HL-60 (cell line): Measurements from ENCODE around the gene GNAT1.

Experiments used
- POLR2AphosphoS5 ChIP-seq: IDR thresholded peaks from 2 replicates; pipeline ENCODE4 v1.6.1; 2012; ENCODE audit warnings: low read depth
- TF ChIP-seq, protein P1 (sequence below): IDR thresholded peaks from one replicate; pipeline ENCODE4 v1.5.1; 2011; ENCODE audit warnings: low read length, control low read depth, inconsistent platforms; ENCODE audit not compliant: insufficient read depth

DNA sequence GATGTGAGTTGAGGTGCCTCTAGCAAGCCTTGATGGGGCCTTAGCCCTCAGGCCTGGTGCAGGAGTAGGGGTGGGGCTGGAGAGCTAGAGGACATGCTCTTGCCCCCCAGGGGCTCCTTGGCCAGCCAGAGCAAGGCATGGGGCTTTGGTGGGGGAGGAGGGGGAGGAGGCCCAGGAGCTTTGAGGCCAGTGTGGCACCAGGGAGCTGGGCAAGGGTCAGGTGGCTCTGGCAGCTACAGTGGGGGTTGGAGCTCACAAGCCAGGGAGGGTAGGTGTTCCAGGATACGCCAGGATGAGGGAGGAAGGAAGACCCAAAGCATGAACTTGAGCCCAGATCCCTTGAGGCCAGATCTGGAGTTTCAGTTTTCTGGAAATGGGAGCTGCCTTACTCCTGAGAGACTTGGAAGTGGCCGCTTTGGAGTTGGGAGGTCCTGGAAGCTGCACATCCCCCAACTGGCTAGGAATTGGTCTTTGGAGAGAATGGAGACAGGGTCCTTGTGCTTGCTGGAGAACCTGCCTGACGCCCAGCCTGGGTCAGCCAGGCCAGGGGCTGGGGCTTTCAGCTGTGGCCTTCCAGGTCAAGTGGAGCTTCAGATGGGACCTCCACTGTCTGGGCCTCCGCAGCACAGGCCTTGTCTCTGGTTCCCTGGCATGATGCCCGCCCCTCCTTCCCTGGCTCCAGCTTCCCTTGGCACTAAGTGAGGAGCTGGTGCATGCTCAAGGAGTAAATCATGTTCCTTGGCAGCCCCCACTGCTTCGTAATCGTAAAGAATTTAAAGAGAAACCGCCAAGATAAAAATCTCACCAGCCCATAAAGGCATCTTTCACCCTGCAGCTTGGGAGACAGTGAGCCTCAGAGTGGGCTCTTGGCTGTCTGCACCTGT lies 27.6 kb upstream of the GNAT1 start:
- TF ChIP-seq, protein P1, sequence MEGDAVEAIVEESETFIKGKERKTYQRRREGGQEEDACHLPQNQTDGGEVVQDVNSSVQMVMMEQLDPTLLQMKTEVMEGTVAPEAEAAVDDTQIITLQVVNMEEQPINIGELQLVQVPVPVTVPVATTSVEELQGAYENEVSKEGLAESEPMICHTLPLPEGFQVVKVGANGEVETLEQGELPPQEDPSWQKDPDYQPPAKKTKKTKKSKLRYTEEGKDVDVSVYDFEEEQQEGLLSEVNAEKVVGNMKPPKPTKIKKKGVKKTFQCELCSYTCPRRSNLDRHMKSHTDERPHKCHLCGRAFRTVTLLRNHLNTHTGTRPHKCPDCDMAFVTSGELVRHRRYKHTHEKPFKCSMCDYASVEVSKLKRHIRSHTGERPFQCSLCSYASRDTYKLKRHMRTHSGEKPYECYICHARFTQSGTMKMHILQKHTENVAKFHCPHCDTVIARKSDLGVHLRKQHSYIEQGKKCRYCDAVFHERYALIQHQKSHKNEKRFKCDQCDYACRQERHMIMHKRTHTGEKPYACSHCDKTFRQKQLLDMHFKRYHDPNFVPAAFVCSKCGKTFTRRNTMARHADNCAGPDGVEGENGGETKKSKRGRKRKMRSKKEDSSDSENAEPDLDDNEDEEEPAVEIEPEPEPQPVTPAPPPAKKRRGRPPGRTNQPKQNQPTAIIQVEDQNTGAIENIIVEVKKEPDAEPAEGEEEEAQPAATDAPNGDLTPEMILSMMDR = no peak
- no peak for TF ChIP-seq POLR2AphosphoS5
